H9 (cell line): ENCODE results near the gene MGAT5. TPM values are rescaled to one million over a fixed set of nuclear protein-coding genes. Genes with fewer than 3 reads are reported as not detected.

ENCODE experiments used
- DNase-seq: peaks from one replicate; pipeline ENCODE4 v3.0.0-alpha.2; 2017
- H2AFZ ChIP-seq: one replicate; pipeline ENCODE4 v1.6.1; 2013; ENCODE audit warnings: mild to moderate bottlenecking, low read length, control low read depth, moderate library complexity
- H2AK5ac ChIP-seq: 2 replicates; pipeline ENCODE4 v1.6.1; 2013; ENCODE audit warnings: low read length, control low read depth, mixed read lengths; ENCODE audit not compliant: insufficient read length
- H2BK120ac ChIP-seq: one replicate; pipeline ENCODE4 v1.6.1; 2013; ENCODE audit warnings: low read depth, mild to moderate bottlenecking, low read length, control low read depth, inconsistent platforms; ENCODE audit not compliant: poor library complexity, severe bottlenecking
- H2BK12ac ChIP-seq: 2 replicates; pipeline ENCODE4 v1.6.1; 2013; ENCODE audit warnings: low read length, control low read depth, mixed read lengths, low read depth; ENCODE audit not compliant: insufficient read length
- H2BK15ac ChIP-seq: 2 replicates; pipeline ENCODE4 v1.6.1; 2013; ENCODE audit warnings: low read depth, low read length, control low read depth
- H2BK20ac ChIP-seq: one replicate; pipeline ENCODE4 v1.6.1; 2013; ENCODE audit warnings: low read depth, mild to moderate bottlenecking, low read length, control low read depth, inconsistent platforms; ENCODE audit not compliant: poor library complexity, severe bottlenecking
- H2BK5ac ChIP-seq: 2 replicates; pipeline ENCODE4 v1.6.1; 2013; ENCODE audit warnings: low read length, control low read depth, mixed read lengths; ENCODE audit not compliant: insufficient read length
- H3K14ac ChIP-seq: 2 replicates; pipeline ENCODE4 v1.6.1; 2013; ENCODE audit warnings: low read length, control low read depth; ENCODE audit not compliant: insufficient read depth
- H3K18ac ChIP-seq: 2 replicates; pipeline ENCODE4 v1.6.1; 2013; ENCODE audit warnings: low read depth, mild to moderate bottlenecking, mixed read lengths, low read length, control low read depth; ENCODE audit not compliant: insufficient read length
- H3K23ac ChIP-seq: 2 replicates; pipeline ENCODE4 v1.6.1; 2013; ENCODE audit warnings: low read length, control low read depth, mixed read lengths, low read depth; ENCODE audit not compliant: insufficient read length
- H3K23me2 ChIP-seq: 2 replicates; pipeline ENCODE4 v1.6.1; 2013; ENCODE audit warnings: low read depth, mild to moderate bottlenecking, mixed read lengths, low read length, control low read depth; ENCODE audit not compliant: insufficient read length, poor library complexity, severe bottlenecking
- H3K27ac ChIP-seq: 2 replicates; pipeline ENCODE4 v1.5.1; 2013; ENCODE audit warnings: low read length, control low read depth, mixed read lengths, low read depth; ENCODE audit not compliant: insufficient read length
- H3K27me3 ChIP-seq: 2 replicates; pipeline ENCODE4 v1.6.1; 2013; ENCODE audit warnings: low read length, control low read depth, inconsistent platforms; ENCODE audit not compliant: insufficient read depth
- H3K4ac ChIP-seq: 2 replicates; pipeline ENCODE4 v1.6.1; 2013; ENCODE audit warnings: low read depth, mild to moderate bottlenecking, control low read depth, inconsistent platforms, low read length, moderate library complexity
- H3K4me1 ChIP-seq: 2 replicates; pipeline ENCODE4 v1.6.1; 2013; ENCODE audit warnings: low read length, control low read depth, inconsistent platforms; ENCODE audit not compliant: insufficient read depth
- H3K4me2 ChIP-seq: 2 replicates; pipeline ENCODE4 v1.6.1; 2013; ENCODE audit warnings: low read length, control low read depth, mixed read lengths; ENCODE audit not compliant: insufficient read length, insufficient read depth
- H3K56ac ChIP-seq: 2 replicates; pipeline ENCODE4 v1.6.1; 2013; ENCODE audit warnings: low read depth, mild to moderate bottlenecking, mixed read lengths, low read length, control low read depth; ENCODE audit not compliant: insufficient read length
- H3K79me1 ChIP-seq: 2 replicates; pipeline ENCODE4 v1.6.1; 2013; ENCODE audit warnings: low read depth, mild to moderate bottlenecking, moderate library complexity, low read length, control low read depth, inconsistent platforms; ENCODE audit not compliant: insufficient read depth, poor library complexity, severe bottlenecking
- H3K79me2 ChIP-seq: 2 replicates; pipeline ENCODE4 v1.6.1; 2013; ENCODE audit warnings: low read length, control low read depth, inconsistent platforms; ENCODE audit not compliant: insufficient read depth
- H3K9ac ChIP-seq: 2 replicates; pipeline ENCODE4 v1.6.1; 2013; ENCODE audit warnings: low read length, control low read depth, mixed read lengths; ENCODE audit not compliant: insufficient read length; ENCODE audit errors: extremely low read depth
- H3K9me3 ChIP-seq: one replicate; pipeline ENCODE4 v1.6.1; 2013; ENCODE audit warnings: low read depth, low read length, inconsistent platforms; ENCODE audit not compliant: control insufficient read depth
- H3T11ph ChIP-seq: one replicate; pipeline ENCODE4 v1.6.1; 2013; ENCODE audit warnings: mild to moderate bottlenecking, low read length, control low read depth, inconsistent platforms
- H4K20me1 ChIP-seq: one replicate; pipeline ENCODE4 v1.6.1; 2013; ENCODE audit not compliant: control insufficient read depth, insufficient read length, insufficient read depth
- H4K5ac ChIP-seq: 2 replicates; pipeline ENCODE4 v1.6.1; 2013; ENCODE audit warnings: low read depth, mild to moderate bottlenecking, mixed read lengths, low read length, control low read depth; ENCODE audit not compliant: insufficient read length
- H4K8ac ChIP-seq: replicated peaks from 2 replicates; pipeline ENCODE4 v1.6.1; 2013; ENCODE audit warnings: low read length, control low read depth, mixed read lengths, low read depth; ENCODE audit not compliant: insufficient read length
- H4K91ac ChIP-seq: 2 replicates; pipeline ENCODE4 v1.6.1; 2013; ENCODE audit warnings: low read depth, mild to moderate bottlenecking, moderate library complexity, mixed read lengths, low read length, control low read depth; ENCODE audit not compliant: insufficient read length
- H3K27ac Mint-ChIP-seq, 3 experiments: 2 replicates in 2 of 3; 3 replicates in 1 of 3; pipeline ENCODE4 v1.8.0; 2020 to 2021; ENCODE audit warnings: mixed read lengths in 3 of 3, mild to moderate bottlenecking in 1 of 3, moderate library complexity in 1 of 3
- H3K27me3 Mint-ChIP-seq: 2 replicates; pipeline ENCODE4 v1.8.0; 2021; ENCODE audit warnings: low read depth, mild to moderate bottlenecking, moderate library complexity, mixed read lengths
- H3K36me3 Mint-ChIP-seq, 3 experiments: 2 replicates in 2 of 3; 3 replicates in 1 of 3; pipeline ENCODE4 v1.8.0; 2020 to 2021; ENCODE audit warnings: low read depth in 3 of 3, mixed read lengths in 3 of 3; ENCODE audit not compliant: insufficient read depth in 1 of 3
- H3K4me1 Mint-ChIP-seq, 2 experiments: 2 replicates each; pipeline ENCODE4 v1.8.0; 2020; ENCODE audit warnings: mixed read lengths in 2 of 2
- H3K4me3 Mint-ChIP-seq, 2 experiments: 2 replicates in 1 of 2; 3 replicates in 1 of 2; pipeline ENCODE4 v1.8.0; 2020 to 2021; ENCODE audit warnings: mild to moderate bottlenecking in 2 of 2, mixed read lengths in 2 of 2, moderate library complexity in 1 of 2
- H3K9me3 Mint-ChIP-seq, 2 experiments: 2 replicates in 1 of 2; 3 replicates in 1 of 2; pipeline ENCODE4 v1.8.0; 2020; ENCODE audit warnings: mild to moderate bottlenecking in 2 of 2, mixed read lengths in 2 of 2, moderate library complexity in 1 of 2
- WGBS: extraction: QIAGEN DNeasy Blood & Tissue Kit; methylation state at CpG from one replicate; pipeline ENCODE4 v1.1.7; 2013; ENCODE audit warnings: missing lambda C conversion rate, low lambda C conversion rate, mixed read lengths; ENCODE audit not compliant: insufficient read length; ENCODE audit errors: extremely low coverage; 5-methylcytosine and 5-hydroxymethylcytosine counted together
- total RNA-seq: library from RNA; stranded (reverse); gene quantifications from 2 replicates; pipeline ENCODE4 v1.2.1, GENCODE V29; 2021
- TF ChIP-seq, protein P1 (sequence below): fragments of 200-600 bp; sonication (generic); conservative IDR thresholded peaks from 3 replicates; pipeline ENCODE4 v1.8.0; 2021; ENCODE audit warnings: antibody characterized with exemption, mild to moderate bottlenecking

MGAT5 gene
- total RNA-seq, 1 experiment from 2014 or later: 25.7 TPM

DNA sequence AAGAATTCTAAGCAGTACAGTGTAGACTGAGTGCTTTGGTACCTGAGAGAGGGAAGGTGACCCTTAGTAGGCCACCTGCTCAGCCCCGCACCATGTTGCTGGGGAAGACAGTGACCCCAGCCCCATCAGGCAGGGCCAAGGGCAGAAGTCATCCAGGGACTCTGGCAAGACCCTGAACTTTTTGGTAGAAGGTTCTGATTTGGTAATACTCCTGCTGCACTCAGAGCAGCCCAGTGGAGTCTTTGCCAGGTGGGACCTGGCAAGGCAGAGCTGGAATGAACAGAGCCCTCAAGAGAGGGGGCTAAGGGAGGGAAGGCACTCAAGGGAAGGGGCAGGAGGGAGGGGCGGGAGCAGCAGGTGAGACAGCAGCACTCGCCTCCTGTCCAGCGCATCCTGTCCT is 191.2 kb downstream of the MGAT5 start:
- no peak overlapping the region for H2AFZ ChIP-seq
- H3K79me2 ChIP-seq: no peaks in the 10 kb centered on the region
- H2BK120ac ChIP-seq: no peak overlapping the region
- no peaks in the 10 kb centered on the region for H3K27me3 ChIP-seq
- no peak overlapping the region for H3K4me2 ChIP-seq
- Mint-ChIP-seq H3K27ac (no peak overlapping the region), H3K9me3 (no peaks in the 10 kb centered on the region), H3K4me1 (peaks cover 0 to 5% of the 10 kb centered on the region in 2 experiments; a peak in 1 of 4 replicates), H3K36me3 (peaks cover 15 to 16% (median 15%) of the 10 kb centered on the region in 3 experiments), H3K4me3 (no peak overlapping the region; a peak in 1 of 5 replicates), H3K27me3 (no peaks in the 10 kb centered on the region)
- no peaks in the 10 kb centered on the region for H3K9me3 ChIP-seq
- H4K20me1 ChIP-seq: no peaks in the 10 kb centered on the region
- no peak overlapping the region for H3K4ac ChIP-seq
- H2BK5ac ChIP-seq: no peak overlapping the region
- H2BK20ac ChIP-seq: no peak overlapping the region
- H3K56ac ChIP-seq: no peak overlapping the region
- no peak overlapping the region for H3K23ac ChIP-seq
- WGBS: no CpG with 5 or more reads among the region's 4 CpGs
- no peaks in the 10 kb centered on the region for H3K79me1 ChIP-seq
- H4K5ac ChIP-seq: no peak overlapping the region
- no peak overlapping the region for H4K8ac ChIP-seq
- H3K27ac ChIP-seq: no peak overlapping the region
- no peak overlapping the region for H2BK12ac ChIP-seq
- H2AK5ac ChIP-seq: no peak overlapping the region
- DNase-seq: no peak
- no peaks in the 10 kb centered on the region for H3K4me1 ChIP-seq
- no peak overlapping the region for H3K9ac ChIP-seq
- TF ChIP-seq, protein P1, sequence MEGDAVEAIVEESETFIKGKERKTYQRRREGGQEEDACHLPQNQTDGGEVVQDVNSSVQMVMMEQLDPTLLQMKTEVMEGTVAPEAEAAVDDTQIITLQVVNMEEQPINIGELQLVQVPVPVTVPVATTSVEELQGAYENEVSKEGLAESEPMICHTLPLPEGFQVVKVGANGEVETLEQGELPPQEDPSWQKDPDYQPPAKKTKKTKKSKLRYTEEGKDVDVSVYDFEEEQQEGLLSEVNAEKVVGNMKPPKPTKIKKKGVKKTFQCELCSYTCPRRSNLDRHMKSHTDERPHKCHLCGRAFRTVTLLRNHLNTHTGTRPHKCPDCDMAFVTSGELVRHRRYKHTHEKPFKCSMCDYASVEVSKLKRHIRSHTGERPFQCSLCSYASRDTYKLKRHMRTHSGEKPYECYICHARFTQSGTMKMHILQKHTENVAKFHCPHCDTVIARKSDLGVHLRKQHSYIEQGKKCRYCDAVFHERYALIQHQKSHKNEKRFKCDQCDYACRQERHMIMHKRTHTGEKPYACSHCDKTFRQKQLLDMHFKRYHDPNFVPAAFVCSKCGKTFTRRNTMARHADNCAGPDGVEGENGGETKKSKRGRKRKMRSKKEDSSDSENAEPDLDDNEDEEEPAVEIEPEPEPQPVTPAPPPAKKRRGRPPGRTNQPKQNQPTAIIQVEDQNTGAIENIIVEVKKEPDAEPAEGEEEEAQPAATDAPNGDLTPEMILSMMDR: no peak
- H2BK15ac ChIP-seq: no peak overlapping the region
- H3K23me2 ChIP-seq: no peaks in the 10 kb centered on the region
- H3T11ph ChIP-seq: no peak overlapping the region
- H3K14ac ChIP-seq: no peak overlapping the region
- no peak overlapping the region for H3K18ac ChIP-seq
- no peak overlapping the region for H4K91ac ChIP-seq
